ENCODE data around the gene ISOC1.
A peak's percentile ranks its signal among the peaks of the same experiment; 100 is the strongest.

Gene ISOC1

DNA sequence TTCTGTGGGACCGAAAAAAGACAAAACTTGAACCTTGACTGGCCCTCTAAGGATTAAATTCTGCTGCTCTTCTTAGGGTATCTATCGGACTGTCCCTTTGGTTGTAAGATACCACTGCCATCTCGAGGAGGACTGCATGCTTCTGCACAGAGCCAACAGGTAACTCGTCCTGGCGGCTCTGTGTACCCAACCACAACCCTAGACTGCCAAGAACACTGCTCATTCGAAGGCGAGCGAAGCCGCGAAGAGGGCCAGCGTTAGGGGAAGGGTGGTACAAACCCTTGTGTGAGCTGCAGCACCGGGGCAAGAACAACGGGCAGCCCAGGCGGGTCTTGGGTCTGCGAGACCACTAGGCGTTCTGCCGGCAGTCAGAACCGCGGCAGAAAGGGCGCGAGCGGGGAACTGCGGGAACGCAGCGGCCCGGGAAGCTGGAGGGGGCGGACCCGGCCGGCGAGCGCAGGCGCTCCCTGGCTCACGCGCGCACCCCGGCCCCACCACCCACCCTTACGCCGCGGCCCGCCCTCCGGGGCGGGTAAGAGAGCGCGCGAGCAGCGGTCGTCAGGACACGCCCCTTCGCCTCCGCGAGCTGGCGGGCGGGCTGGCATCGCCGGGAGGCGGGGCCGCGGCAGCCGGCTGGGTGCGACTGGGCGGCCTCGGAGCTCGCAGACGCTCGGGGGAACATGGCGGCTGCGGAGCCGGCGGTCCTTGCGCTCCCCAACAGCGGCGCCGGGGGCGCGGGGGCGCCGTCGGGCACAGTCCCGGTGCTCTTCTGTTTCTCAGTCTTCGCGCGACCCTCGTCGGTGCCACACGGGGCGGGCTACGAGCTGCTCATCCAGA lies at the start of gene ISOC1:
Gene ISOC1, plus strand, starts transcription at position 663 of the 837 bp plus-strand sequence. Its CDS starts 18 bp downstream, at position 681.
- DNase-seq (ENCODE audit: low read depth): peak; percentile 24

DNA sequence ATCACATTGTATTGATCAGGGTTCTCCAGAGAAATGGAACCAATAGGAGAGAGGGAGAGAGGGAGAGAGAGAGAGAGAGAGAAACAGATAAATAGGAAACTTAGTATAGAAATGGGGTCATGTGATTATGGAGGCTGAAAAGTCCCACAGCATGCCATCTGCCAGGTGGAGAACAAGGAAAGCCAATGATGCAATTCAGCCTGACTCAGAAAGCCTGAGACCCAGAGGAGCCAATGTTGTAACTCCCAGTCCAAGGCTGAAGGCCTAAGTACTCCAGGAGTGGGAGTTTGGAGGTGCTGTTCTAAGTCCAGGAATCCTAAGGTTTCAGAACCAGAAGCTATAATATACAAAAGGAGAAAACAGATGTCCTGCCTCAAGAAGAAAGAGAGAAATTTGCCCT lies 48.4 kb upstream of the ISOC1 start:
- DNase-seq (ENCODE audit: low read depth): no peak

DNA sequence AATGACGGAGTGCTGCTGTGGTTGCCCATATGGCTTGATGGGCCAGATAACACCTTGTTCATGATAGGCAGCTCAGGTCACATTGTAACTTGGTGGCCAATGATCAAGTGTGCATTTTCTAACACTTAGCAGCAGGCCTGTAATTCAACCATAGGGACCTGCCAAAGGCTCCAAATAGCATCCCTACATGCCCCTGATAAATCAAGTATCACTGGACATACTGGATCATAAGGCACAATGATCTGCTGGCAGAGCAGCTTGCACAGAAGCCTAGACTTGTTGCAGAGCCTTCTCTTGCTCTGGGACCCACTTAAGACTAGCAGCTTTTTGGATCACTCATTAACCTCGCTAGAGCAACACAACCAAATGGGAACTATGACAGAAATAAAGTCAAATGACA lies 46.0 kb upstream of the ISOC1 start:
- no peak for DNase-seq (ENCODE audit: low read depth)

GRCh38 chr5:129049126-129049799 lies 45.3 kb upstream of the ISOC1 start:
- DNase-seq (ENCODE audit: low read depth): no peak

DNA sequence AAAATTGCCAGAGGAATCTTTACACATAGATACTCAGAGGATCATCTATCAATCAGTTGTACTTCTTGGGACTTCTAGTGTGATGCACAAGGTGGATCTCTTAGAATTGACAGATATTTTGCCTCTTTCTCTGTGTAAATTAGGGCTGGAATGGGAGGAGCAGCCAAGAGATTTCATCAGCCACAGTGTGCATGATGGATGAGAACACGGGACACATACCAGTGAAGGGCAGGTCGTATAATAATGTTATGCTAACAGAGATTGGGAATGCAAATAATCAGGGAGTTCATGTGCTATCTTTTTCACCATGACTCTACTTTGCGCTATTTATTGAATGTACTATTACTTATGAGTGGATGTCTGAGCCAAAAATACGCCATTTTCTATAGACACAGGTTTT lies 43.3 kb upstream of the ISOC1 start:
- no peak for DNase-seq (ENCODE audit: low read depth)

DNA sequence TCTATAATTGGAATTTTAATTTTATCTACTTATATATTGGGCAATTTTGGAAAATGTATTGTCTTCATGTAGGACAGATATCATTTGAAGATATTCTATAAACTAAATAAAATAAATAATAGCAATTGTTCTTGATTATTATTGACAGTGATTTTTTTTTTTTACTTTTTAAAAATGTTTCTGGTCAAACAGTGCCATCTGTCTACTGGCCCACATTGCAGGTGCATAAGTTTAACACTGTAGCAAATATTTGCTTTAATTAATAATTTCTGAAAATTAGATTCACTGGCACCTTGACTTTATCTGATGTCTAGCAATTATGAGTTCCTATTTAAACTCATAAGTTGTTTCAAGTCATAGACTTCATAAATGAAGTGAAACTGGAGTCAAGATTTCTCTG lies 41.1 kb upstream of the ISOC1 start:
- DNase-seq (ENCODE audit: low read depth): no peak

DNA sequence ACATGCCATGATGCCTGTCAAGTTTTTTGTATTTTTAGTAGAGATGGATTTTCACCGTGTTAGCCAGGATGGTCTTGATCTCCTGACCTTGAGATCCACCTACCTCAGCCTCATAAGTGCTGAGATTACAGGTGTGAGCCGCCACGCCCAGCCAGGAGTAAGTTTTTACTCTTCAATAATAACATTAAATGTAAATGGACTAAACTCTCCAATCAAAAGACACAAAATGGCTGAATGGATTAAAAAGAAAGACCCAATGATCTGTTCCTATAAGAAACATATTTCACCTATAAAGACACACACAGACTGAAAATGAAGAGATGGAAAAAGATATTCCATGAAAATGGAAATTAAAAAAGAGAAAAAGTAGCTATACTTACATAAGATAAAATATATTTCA lies 37.2 kb upstream of the ISOC1 start:
- no peak for DNase-seq (ENCODE audit: low read depth)

DNA sequence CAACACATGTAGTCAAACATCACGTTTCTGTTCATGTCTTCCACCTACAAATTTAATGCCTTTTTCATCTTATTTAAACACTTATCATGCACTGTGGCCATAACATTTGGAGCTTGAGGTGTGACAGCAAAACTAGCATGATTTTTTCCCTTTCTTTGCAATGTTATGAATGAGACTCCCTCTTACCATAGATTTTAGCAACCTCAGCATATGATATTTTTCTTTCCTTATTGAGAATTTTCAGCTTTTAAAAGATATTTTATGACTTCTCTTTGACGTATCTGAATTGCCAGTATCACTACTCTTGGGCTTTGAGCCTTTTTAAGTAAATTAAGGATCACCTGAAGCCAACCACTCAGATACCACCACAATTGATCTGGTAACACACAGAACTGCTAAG lies 32.7 kb upstream of the ISOC1 start:
- no peak for DNase-seq (ENCODE audit: low read depth)

GRCh38 chr5:129063483-129064113 lies 31.0 kb upstream of the ISOC1 start:
- DNase-seq (ENCODE audit: low read depth): no peak

GRCh38 chr5:129065721-129066120 lies 28.8 kb upstream of the ISOC1 start:
- DNase-seq (ENCODE audit: low read depth): no peak

- DNase-seq (ENCODE audit: low read depth): no peak
These were observed 26.8 kb upstream of the ISOC1 start for GRCh38 chr5:129067745-129068144.

DNA sequence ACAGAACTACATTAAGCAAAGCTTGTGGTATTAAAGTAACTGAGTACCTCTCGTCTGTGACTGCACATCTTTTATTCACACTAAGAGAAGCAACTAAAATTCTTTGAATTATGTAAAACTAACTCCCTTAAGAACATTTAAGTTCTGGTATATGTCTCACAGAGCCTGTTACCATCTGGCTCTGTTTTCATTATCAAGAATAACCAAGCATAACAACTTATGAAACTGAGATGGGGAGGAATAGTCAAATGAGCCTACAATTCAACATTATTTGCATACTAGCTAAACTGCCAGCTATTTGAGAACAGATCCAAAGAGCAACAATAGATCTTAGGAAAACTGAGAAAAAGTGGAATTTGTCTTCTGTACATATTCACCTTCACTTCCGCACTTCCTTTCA lies 25.3 kb upstream of the ISOC1 start:
- no peak for DNase-seq (ENCODE audit: low read depth)

- DNase-seq (ENCODE audit: low read depth): no peak
These were observed 21.4 kb upstream of the ISOC1 start for GRCh38 chr5:129073111-129073510.

GRCh38 chr5:129074903-129075302 lies 19.6 kb upstream of the ISOC1 start:
- DNase-seq (ENCODE audit: low read depth): no peak

DNA sequence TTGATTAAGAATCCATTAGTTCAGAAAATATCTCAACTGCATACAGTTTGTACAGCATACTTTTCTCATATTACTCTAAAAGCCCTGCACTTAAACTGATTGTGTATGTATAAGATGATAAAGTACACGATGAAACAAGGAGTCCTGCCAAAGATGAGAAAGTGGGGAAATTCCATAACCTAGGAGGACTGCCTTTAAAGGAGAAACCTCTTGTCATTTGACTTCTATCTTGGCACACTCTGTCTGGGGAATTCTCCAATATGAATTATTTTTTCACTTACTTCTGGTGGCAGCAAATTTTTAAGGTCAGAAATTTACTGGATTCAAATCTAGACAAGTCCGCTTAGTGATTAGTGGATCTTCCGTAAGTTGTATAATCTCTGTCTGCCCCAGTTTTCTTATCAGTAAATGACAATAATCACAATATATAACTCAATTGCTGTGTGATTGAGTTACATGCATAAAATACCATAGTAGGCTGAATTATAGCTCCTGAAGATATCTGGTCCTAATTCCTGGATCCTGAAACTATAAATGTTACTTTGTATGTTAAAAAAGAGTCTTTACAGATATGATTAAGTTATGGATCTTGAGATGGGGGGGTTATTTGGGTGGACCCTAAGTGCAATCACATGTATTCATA lies 17.0 kb upstream of the ISOC1 start:
- no peak for DNase-seq (ENCODE audit: low read depth)

DNA sequence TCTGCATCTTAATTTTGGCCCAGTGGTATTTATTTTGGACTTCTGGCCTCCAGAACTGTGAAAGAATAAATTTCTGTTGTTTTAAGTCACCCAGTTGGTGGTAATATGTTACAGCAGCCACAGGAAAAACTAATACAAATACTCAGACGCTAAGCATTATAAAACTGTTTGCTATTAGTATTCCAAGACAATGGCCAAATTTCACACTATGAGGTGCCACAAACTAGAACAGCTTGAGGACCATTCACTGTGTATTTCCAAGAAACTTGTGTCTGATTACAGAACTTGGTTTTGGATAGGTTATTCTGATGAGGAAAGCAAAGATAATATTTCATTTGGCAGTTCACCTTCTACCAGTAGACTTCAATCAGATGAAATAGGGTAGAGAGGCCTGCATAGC lies 16.3 kb upstream of the ISOC1 start:
- no peak for DNase-seq (ENCODE audit: low read depth)

GRCh38 chr5:129078660-129079059 lies 15.9 kb upstream of the ISOC1 start:
- no peak for DNase-seq (ENCODE audit: low read depth)

DNA sequence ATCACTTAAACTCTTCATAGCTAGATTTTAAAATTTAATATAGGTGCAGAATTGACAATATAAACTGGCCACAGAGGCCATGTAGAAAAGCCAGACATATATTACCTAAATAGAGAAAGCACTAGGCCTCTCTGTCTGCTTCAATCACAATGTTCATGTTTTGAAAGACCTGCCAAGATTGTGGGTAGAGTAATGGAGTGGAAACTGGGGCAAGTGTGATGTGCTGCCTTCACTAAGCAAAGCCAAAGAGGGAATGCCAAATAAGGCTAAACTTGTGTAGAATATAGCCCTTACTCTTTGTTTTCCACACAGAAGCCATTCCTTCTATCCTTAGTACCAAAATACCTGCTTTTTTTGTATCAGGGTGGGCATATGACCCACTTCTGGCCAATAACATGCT lies 15.1 kb upstream of the ISOC1 start:
- no peak for DNase-seq (ENCODE audit: low read depth)

- no peak for DNase-seq (ENCODE audit: low read depth)
These were observed 13.8 kb upstream of the ISOC1 start for GRCh38 chr5:129080766-129081165.

GRCh38 chr5:129082225-129083136 lies 12.1 kb upstream of the ISOC1 start:
- DNase-seq (ENCODE audit: low read depth): no peak

All from HS-27A (cell line).